ENCODE data around the gene TTLL11. TPM values are rescaled to one million over a fixed set of nuclear protein-coding genes. Genes with fewer than 3 reads are reported as not detected.

TTLL11 gene
- total RNA-seq, 1 donor: 7.3 TPM

GRCh38 chr9:121851641-121852091, 241.4 kb downstream of the TTLL11 start:
- no peak for TF ChIP-seq CTCF (IDR thresholded peaks at IDR 0.05; ENCODE audit: insufficient read depth, low read length)
- H3K4me3 ChIP-seq (ENCODE audit: low read depth, low read length): no peak overlapping the region
- DNase-seq (ENCODE audit: low read depth): no peak

GRCh38 chr9:121850366-121850765, 242.7 kb downstream of the TTLL11 start:
- no peak for DNase-seq (ENCODE audit: low read depth)
- TF ChIP-seq CTCF (IDR thresholded peaks at IDR 0.05; ENCODE audit: insufficient read depth, low read length): no peak
- H3K4me3 ChIP-seq (ENCODE audit: low read depth, low read length): no peak overlapping the region

GRCh38 chr9:121849554-121849953, 243.6 kb downstream of the TTLL11 start:
- no peak for DNase-seq (ENCODE audit: low read depth)
- no peak for TF ChIP-seq CTCF (IDR thresholded peaks at IDR 0.05; ENCODE audit: insufficient read depth, low read length)
- H3K4me3 ChIP-seq (ENCODE audit: low read depth, low read length): no peak overlapping the region

GRCh38 chr9:121844562-121844961, 248.5 kb downstream of the TTLL11 start:
- no peak for DNase-seq (ENCODE audit: low read depth)
- no peak overlapping the region for H3K4me3 ChIP-seq (ENCODE audit: low read depth, low read length)
- no peak for TF ChIP-seq CTCF (IDR thresholded peaks at IDR 0.05; ENCODE audit: insufficient read depth, low read length)

GRCh38 chr9:121844098-121844497, 249.0 kb downstream of the TTLL11 start:
- TF ChIP-seq CTCF (IDR thresholded peaks at IDR 0.05; ENCODE audit: insufficient read depth, low read length): no peak
- DNase-seq (ENCODE audit: low read depth): peak; percentile 76
- no peak overlapping the region for H3K4me3 ChIP-seq (ENCODE audit: low read depth, low read length)

GRCh38 chr9:121842612-121842978, 250.5 kb downstream of the TTLL11 start:
- peak; percentile 58 for DNase-seq (ENCODE audit: low read depth)
- no peak for TF ChIP-seq CTCF (IDR thresholded peaks at IDR 0.05; ENCODE audit: insufficient read depth, low read length)
- no peak overlapping the region for H3K4me3 ChIP-seq (ENCODE audit: low read depth, low read length)
